ENCODE measurements around the gene XPO1.
"Not testable (repeated sequence)": the region's sequence is repeated elsewhere in the genome, so short reads cannot be mapped to it uniquely, and the experiment has no call there.

The XPO1 gene

DNA sequence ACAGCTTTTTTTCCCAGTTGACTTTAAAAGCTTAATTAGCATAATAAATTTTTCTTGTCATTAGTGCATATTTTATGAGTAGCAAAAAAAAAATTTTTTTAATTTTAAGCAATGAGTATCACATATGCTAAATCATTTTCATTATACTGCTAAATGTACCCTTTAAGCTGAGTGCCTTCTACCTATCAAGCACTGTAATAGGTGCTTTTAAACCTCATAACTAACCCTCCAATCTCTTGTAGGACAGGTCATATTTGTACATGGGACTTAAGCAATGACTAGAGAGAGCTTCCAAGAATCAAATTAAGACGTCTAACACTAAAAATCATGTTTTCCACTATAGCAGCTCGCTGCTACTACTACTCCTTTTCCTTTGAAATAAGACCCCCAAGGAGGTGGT, 7.4 kb downstream of the XPO1 start:
- DNase-seq, result no peak

DNA sequence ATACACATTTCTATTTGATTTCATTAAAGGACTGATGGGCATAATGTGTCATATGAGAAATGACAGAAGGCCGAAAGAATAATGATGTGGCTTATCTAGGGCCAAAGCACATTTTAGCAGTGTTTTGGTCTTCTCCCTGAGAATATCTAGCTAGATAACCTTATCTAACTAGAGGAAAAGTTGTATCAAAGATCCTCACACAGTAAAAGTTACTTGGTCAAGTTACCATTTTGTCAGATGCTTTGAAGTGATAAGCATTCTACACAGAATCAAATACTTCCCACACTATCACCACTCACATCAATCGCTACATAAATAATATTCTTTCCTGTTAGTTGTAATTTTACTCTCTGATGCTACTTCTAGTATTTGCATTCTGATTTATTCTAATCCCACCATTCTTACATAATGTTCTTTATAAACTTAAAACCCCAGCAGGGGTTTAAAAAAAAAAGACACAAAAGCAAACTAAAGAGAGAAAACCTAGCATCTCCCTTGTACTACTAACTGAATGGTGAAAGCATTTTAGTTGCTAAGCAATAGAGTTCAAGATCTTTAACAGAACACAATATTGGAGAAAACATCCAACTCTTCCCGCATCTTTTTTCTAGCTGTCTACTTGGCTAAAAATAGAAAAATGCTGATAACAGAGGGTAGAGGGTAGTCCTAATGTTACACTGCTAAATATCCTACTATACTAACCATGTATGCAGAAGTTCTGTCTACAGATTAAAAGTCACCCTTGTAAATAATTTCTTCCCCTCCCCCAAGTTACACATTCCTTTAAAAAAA, 8.0 kb downstream of the XPO1 start:
- no peak for DNase-seq

DNA sequence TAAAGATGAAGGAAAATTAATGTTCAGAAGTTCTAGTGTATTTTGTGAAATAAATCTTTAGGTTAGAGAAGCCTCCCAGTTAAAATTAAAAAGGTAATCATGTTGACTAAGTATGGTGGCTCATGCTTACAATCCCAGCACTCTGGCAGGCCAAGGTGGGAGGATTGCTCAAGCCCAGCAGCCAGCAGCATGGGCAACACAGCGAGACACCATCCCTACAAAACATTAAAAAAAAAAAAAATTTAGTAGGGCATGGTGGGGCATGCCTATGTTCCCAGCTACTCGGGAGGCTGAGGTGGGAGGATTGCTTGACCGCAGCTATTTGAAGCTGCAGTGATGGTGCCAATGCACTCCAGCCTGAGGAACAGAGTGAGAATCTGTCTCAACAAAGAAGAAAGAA, 17.9 kb downstream of the XPO1 start:
- no peak for DNase-seq

DNA sequence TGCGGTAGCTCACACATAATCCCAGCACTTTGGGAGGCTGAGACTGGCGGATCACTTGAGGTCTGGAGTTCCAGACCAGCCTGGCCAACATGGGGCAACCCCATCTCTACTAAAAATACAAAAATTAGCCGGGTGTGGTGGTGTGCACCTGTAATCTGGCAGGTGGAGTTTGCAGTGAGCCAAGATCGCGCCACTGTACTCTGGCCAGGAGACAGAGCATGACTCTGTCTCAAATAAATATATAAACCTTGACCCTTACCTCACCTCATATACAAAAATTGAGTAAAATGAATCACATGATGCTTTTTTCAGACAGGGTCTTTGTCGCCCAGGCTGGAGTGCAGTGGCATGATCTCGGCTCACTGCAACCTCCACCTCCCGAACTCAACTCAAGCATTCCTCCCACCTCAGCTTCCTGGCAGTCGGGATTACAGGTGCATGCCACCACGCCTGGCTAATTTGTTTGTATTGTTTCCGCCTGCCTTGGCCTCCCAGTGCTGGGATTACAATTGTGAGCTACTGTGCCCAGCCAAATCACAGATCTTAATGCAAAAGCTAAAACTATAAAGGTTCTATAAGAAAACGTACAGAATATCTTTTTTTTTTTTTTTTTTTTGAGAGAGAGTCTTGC, 25.3 kb downstream of the XPO1 start:
- no peak for DNase-seq

DNA sequence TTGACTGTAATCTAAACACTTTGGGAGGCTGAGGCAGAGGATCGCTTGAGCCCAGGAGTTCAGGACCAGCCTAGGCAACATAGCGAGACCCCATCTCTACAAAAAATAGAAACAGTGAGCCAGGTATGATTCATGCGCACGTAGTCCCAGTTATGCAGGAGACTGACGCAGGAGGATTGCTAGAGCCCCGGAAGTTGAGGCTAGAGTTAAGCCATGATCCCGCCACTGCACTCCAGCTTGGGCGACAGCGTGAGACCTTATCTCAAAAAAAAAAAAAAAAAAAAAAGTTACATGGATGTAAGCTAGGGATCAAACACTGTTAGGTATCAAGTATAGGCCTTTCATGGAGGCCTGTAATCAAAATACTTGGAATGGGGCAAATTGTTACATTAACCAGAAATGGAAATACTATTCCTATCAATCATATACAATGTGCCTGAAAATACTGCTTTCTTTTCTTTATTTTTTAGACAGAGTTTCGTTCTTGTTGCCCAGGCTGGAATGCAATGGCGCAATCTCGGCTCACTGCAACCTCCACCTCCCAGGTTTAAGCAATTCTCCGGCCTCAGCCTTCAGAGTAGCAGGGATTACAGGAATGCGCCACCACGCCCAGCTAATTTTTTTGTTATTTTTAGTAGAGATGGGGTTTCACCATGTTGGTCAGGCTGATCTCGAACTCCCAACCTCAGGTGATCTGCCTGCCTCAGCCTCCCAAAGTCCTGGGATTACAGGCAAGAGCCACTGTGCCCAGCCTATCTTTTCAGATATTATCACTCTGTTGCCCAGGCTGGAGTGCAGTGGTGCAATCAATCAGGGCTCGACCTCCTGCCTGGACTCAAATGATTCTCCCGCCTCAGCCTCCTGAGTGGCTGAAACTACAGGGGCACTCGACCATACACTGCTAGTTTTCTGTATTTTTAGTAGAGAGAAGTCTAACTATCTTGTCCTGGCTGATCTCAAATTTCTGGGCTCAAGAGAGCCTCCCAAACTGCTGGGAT, 27.2 kb downstream of the XPO1 start:
- DNase-seq, result no peak

DNA sequence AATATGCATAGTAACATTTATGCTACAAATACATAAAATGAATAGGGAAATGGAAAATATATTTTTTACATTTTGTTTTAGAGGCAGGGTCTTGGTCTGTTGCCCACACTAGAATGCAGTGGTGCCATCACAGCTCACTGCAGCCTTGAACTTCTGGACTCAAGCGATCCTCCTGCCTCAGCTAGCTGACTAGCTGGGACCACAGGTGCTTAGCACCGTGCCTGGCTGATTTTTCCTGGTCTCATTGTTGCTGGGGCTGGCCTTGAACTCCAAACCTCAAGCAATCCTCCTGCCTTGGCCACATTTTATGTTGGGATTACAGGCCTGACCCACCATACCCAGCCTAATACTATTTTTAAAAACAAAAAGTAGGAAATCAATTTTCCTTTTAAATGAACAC, 33.2 kb downstream of the XPO1 start:
- no peak for DNase-seq

DNA sequence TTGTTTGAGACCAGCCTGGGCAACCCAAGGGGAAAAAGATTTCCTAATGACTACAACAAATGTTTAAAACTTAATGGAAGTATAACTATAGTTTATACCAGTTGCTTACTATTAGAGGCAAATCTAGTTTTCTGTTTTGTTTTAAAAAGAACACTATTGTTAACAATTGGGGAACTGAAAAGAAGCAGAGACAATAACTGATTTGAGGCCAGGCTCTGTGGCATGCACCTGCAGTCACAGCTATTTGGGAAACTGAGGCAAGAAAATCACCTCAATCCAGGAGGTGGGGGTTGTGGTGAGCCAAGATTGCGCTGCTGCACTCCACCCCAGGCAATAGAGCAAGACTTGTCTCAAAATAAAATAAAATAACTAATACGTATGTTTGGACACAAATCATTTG, 39.1 kb downstream of the XPO1 start:
- no peak for DNase-seq

DNA sequence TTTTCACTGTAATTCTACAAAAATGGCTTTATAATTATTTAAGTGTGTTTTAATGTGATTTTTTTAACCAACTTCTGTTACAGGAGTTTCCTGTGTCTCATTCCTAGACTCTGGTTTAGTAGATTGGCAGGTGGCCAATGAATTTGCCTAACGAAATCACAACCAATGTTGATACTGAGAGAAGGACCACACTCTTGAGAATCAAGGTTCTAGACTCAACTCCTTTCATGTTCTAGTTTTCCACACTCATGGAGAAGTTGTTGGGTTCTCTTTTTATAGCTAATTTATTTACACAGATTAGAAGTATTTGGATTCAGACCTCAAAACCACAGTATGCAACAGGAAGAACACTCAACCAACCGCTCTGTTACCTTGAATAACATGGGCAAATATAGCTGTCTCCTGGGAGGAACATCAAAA, 44.6 kb downstream of the XPO1 start:
- no peak for DNase-seq

DNA sequence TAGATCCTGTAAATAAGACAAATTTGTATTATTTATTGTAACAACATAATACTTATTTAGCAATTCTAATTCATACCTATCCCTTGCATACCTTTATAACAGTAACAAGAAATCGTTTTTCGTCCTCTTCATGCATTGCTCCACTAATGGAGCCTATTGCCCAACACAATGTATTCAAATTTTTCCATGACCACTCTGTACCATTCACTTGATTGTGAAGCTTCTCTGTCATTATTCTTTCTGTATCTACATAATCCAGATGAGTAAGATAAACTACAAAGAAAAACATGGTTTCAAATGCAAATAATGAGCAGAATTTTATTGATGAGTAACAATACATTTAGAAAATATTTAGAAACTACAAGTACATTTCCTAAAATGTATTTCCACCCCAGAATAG, 45.7 kb downstream of the XPO1 start:
- no peak for DNase-seq

DNA sequence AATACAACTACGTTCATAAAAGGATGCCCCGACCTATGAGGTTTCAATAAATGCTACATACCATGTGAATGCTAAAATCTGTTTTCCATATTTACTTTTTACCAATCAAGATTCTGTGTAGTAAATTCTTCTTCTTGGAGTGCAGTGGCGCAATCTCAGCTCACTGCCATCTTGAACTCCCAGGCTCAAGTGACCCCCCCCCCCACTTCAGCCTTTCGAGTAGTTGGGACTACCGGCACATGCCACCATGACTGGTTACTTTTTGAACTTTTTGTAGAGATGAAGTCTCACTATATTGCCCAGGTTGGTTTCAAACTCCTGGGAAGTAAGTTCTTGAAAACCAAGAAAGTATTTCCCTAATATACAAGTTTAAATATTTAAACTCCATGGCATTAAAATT, 52.9 kb downstream of the XPO1 start:
- no peak for DNase-seq

DNA sequence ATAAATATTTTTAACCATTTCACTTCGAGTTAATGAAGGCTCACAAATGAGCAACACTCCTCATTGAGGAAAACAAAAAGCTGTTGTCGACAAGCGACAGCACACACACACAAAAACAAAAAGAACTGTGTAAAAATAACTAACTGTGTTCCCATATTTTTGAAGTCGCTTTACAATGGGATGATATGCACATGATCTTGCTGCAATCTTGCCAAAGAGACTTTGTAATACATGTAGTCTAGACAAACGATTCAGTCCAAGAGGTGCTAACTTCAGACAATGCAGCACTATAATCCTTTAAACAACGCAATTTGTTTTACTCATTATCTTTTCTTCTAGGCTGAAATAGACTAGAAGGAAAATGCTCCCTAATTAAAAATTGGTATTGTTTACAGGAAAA, 60.1 kb downstream of the XPO1 start:
- DNase-seq, result no peak

DNA sequence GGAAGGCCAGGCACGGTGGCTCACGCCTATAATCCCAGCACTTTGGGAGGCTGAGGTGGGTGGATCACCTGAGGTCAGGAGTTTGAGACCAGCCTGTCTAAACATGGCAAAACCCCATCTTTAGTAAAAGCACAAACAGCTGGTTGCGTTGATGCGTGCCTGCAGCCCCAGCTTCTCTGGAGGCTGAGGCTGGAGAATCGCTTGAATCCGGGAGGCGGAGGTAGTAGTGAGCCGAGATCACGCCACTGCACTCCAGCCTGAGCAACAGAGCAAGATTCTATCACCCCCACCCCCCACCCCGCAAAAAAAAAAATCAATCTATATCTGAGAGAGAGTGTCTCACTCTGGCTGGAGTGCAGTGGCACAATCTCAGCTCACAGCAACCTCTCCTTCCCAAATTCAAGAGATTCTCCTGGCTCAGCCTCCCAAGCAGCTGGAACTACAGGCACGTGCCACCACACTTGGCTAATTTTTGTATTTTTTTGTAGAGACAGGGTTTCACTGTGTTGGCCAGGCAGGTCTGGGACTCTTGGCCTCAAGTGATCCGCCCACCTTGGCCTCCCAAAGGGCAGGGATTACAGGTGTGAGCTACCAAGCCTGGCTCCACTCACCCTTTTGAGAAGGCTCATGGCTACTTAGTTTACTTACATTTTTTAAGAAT, 61.1 kb downstream of the XPO1 start:
- DNase-seq, result not testable (repeated sequence)

DNA sequence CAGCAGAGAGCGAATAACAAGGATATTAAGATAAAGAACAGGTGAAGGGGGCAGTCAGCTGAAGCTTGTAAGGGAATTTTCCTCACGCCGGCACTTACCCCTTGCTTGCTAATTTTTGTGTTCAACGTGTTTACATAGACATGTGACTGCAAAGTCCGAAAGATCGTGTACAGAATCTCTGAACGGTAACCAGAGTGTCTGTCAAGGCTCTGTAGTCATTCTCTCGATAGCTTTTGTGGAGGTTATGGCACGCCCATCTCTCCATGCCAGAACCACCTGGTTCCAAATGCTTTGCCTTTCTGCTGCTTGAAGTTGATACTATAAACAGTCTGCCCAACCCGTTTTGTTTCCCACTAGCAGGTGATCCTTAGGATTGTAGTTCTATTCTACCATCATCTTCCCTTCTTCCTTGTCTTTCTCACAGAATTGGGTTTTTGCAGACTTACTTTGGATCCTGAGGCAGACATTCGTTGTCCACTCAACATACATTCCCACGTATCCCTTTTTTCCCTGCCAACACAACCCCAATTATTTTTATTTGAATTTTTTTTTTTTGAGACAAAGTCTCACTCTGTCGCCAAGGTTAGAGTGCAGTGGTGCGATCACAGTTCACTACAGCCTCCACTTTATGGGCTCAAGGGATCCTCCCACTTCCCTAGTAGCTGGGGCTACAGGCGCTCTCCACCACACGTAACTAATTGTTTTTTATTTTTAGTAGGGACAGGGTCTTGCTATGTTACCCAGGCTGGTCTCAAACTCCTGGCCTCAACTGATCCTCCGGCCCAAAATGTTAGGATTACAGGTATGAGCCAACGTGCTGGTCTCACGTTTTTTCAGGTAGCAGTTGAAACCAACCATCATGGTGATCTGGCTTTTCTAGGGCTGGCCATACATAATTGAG, 66.0 kb downstream of the XPO1 start:
- no peak for DNase-seq

DNA sequence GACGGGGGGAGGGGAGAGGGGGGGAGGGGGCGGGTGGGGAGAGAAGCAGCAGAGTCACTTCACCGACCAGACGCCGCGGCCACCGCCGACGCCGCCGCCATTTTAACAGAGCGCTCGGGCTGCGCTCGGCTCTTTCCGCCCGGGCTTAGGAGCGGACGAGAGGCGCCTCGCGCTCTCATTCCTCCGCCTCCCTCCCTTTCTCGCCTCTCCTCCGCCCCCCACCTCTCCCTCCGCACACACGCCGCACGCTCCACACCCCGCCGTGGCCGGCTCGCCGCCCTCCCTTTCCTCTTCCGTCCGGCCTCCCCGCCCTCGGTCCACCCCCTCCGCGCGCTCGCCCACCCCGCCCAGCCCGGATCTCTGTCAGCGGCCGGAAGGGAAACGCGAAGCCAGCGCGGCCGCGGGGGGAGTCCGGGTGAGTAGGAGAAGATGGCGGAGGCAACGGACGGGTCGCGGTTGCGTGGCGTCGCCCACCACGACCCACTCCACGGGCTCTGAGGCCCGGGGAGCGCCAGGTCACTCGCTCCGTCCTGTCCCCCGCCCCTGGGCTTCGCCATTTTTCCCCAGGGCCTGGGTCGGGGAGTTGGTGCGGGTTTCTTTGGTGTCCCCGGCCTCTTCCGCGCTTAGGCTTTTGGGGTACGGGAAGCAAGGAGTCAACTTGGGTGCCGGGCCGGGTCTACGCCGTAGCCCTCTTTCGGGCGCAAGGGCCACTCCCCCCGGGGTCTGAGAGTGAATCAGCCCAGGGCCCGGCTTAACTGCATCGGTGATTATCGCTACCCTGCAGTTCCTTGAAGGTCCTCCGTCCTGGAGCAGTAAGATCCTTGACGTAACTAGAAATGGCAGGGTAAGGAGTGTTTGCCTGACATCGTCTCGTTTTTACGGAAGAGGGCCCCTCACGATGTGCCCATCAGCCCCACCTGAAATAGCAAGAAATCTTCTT, 66.9 kb downstream of the XPO1 start, which contains the start of gene USP34:
TSS of gene USP34 (minus strand) at position 123 of the 940 bp plus-strand sequence. CDS start 395 bp downstream, outside the sequence.
- DNase-seq, result peak; percentile 82

DNA sequence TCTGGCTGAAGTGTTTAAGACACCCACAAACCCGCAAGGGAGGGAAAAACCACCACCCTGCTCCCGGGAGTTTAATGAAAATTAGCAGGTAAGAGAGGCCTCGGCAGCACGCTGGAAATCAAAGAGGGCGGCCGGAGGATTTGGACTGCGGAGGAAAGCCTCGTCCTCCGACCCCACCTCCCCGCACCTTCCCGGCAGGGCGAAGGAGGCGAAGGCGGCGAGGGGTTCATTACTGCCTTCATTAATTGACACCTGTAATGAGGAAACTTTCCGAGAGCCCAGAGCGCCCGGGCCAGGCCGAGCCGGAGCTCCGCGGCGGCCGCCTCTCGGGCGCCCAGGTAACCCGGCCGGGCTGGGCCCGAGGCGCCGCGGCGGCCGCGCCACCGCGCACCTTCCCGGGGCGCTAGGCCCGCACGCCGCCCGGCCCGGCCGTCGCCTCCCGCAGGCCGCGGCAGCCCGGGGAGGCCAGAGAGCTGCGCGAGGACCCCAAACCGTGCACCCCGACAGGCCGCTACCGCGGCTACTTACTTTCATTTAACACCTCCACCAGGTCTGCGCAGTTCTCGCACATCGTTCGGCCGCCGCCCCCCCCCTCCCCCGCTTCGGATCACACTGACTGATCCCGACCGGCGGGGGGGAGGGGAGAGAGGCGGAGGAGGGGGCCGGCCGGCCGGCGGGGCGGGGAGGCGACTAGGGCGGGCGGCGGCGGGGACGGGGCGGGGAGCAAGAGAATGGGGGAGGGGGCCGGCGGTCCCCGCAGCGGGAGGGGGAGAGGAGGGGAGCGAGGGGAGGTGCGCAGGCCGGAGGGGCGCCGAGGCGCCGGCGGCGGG, 67.8 kb downstream of the XPO1 start:
- DNase-seq, result peak; percentile 80

DNA sequence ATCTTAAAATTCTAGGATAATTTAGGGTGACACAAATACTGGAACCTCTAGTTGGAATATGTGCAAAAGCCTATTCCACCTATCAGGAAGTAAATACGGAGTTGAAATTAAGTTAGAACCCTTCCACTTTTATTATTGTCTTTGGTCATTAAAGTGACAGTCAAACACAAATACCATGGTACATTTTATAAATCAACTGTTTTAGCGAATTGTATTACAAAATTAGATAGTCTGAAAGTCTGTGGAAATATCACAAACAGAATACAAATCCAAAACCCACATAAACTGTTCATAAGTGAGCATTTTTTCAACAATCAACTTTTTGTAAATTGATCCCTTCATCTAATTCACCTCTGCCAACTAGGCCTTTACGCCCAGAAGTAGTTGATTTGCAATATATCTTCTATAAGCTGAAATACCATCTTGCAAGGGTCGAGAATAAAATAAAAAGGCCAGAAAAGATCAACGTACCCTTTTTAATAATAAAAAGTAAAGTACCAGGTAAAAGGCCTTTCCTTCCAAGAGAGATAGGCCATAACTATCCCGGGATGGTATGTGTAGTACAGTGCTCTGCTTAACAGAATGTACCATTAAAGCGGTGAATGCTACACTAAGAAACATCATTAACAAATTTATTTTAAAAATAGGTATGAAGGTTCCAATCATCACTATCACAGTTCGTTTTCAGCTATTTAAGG, 68.6 kb downstream of the XPO1 start:
- no peak for DNase-seq

DNA sequence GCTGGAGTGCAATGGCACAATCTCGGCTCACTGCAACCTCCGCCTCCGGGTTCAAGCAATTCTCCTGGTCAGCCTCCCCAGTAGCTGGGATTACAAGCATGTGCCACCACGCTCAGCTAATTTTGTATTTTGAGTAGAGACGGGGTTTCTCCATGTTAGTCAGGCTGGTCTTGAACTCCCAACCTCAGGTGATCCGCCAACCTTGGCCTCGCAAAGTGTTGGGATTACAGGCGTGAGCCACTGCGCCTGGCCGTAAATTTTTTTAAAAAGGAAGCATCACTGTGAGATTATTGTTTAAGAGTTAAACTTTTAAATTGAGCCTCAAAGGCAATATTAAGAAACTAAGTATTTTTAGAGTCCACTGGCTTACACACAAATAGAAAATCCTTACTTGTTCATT, 69.9 kb downstream of the XPO1 start:
- not testable (repeated sequence) for DNase-seq

DNA sequence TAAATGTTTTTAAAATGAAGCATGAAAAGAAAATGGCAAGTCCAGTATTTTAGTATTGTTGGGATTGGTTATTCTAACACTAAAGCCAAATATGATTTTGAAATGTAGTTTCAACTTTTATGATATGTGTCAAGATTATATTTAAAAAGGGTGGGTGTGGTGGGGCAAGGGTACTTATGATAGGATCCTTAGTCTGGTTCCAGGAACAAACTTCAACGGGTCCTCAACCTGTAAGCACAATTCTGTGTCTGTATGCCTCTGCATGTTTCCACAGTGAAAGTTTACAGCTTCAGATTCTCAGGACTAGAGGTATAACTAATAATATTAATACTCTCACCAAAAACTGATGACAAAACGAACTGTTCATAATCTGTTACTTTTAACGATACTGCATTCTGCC, 73.1 kb downstream of the XPO1 start:
- no peak for DNase-seq
